ENCODE measurements around the gene KLHL40.

GRCh38 chr3:42734263-42734860 lies 49.0 kb downstream of the KLHL40 start:
- TF ChIP-seq CTCF (IDR thresholded peaks at IDR 0.05), result no peak
- TF ChIP-seq EZH2 (IDR thresholded peaks at IDR 0.05; ENCODE audit: borderline replicate concordance, insufficient read depth, low read depth, low read length, poor library complexity, severe bottlenecking), result no peak

Measured in B cell (primary cell).